Measurements from ENCODE around the gene MOCS1.

DNA sequence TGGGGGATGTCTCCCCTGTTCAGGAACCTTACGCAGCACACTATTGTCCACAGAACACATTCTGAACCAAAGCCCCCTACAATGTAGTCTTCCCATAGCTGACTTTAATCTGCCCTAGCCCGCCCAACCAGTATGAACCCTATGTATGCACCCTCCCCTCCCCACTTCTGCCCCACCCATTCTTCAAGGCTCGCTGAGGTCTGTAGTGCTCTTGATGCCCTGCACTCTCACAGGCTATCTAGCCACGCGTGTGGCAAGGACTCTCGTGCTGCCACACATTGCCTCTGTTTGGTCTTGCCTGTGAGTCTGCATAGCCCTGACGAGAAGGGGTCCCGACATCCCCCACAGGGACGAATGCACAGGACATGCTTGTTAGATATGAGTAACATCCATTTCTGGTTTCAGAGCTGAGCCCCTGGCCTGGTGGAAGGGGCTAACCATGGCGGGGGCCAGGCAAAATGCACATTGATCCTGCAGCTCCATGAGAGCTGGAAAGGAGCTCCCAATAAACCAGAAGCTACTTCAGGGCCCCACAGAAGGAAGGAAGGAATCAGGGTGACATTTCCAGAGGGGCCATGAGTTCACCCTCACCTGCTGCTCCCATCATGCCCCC is 22.6 kb downstream of the MOCS1 start:
- TF ChIP-seq EZH2 (IDR thresholded peaks at IDR 0.05; ENCODE audit: borderline replicate concordance, low read depth, low read length, severe bottlenecking) = no peak
- TF ChIP-seq, protein P1, sequence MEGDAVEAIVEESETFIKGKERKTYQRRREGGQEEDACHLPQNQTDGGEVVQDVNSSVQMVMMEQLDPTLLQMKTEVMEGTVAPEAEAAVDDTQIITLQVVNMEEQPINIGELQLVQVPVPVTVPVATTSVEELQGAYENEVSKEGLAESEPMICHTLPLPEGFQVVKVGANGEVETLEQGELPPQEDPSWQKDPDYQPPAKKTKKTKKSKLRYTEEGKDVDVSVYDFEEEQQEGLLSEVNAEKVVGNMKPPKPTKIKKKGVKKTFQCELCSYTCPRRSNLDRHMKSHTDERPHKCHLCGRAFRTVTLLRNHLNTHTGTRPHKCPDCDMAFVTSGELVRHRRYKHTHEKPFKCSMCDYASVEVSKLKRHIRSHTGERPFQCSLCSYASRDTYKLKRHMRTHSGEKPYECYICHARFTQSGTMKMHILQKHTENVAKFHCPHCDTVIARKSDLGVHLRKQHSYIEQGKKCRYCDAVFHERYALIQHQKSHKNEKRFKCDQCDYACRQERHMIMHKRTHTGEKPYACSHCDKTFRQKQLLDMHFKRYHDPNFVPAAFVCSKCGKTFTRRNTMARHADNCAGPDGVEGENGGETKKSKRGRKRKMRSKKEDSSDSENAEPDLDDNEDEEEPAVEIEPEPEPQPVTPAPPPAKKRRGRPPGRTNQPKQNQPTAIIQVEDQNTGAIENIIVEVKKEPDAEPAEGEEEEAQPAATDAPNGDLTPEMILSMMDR (IDR thresholded peaks at IDR 0.05; ENCODE audit: borderline replicate concordance, extremely low read depth, low read length, poor library complexity, severe bottlenecking) = no peak

Measured in DND-41 (cell line).